Stomach (tissue), 4 donors: Measurements from ENCODE around the gene TUSC2.
A peak's percentile ranks its signal among the peaks of the same experiment; 100 is the strongest.

Source experiments
- CTCF ChIP-seq, 7 experiments: fragments of 450-650 bp in 4 of 7; fragments of 200-600 bp in 3 of 7; sonication (generic) in 3 of 7; IDR thresholded peaks; one replicate each; pipeline ENCODE4 v1.5.1; 2016 to 2019; ENCODE audit warnings: antibody characterized with exemption in 7 of 7, control low read depth in 2 of 7, mild to moderate bottlenecking in 1 of 7
- POLR2A ChIP-seq, 4 donors: fragments of 450-650 bp; IDR thresholded peaks; one replicate each; pipeline ENCODE4 v1.6.1; 2016; ENCODE audit warnings: antibody characterized with exemption in 4 of 4, control low read depth in 2 of 4, mild to moderate bottlenecking in 1 of 4, moderate library complexity in 1 of 4

DNA sequence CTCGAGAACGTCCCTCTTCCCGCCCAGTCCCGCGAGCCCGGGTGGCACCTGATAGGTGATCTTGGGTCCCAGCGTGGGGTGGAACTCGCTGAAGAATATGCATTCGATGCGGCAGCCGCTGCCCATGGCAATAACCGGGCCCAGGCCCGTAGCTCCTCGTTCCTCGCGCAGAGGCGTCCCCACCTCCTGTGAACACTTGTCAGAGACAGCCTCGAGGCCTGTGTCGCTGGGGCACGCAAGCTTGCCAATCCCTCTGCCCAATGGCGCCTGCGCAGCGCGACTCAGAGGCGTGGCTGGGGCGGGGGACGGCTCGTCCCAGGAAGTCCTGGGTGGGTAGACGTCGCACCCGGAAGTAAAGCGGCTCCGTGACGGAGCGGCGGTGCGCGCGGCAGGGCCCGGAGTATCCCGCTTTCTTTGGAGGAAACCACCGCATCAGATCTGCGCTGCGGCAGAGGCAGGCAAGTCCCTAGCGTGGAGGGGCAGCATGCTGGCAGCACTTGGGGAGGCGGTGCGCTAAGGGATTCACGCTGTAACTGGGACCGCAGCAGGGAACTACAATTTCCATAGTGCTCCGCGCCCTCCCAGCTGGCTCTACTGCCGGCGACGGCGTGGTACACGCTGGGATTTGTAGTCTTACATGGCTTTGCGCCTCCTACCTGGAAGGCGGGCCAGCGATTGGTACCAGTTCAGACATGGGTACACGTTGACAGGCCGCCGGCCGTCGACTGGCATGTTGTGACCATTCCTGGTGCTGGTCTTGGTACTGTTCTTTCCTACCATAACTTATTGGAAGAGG is 22.7 kb upstream of the TUSC2 start, which contains the start of the genes CYB561D2 and NPRL2:
- TF ChIP-seq POLR2A (IDR thresholded peaks at IDR 0.05) (peak in 2 of 4 donors; percentile 65 to 76), CTCF (IDR thresholded peaks at IDR 0.05) (peak in 1 of 7 experiments; percentile 6)
